ENCODE measurements around the gene RANBP17.

GRCh38 chr5:170913573-170913972, 51.8 kb downstream of the RANBP17 start:
- TF ChIP-seq CTCF (conservative IDR thresholded peaks at IDR 0.05; ENCODE audit: low read depth, low read length) = no peak
- TF ChIP-seq POLR2A (IDR thresholded peaks at IDR 0.05; ENCODE audit: low read depth, low read length) = no peak
- TF ChIP-seq RAD21 (IDR thresholded peaks at IDR 0.05; ENCODE audit: low read length) = no peak
- no peak for TF ChIP-seq RFX5 (IDR thresholded peaks at IDR 0.05; ENCODE audit: low read depth, low read length)
- TF ChIP-seq USF2 (IDR thresholded peaks at IDR 0.05; ENCODE audit: low read depth, low read length) = no peak
- TF ChIP-seq CEBPB (IDR thresholded peaks at IDR 0.05; ENCODE audit: low read depth, low read length) = 0 out of 2 replicates have a peak, but pooled peaks have one; percentile 24

Measured in IMR-90 (cell line).